Gastrocnemius medialis (tissue), 4 donors: ENCODE data around the gene NDP. TPM values are rescaled to one million over a fixed set of nuclear protein-coding genes. Genes with fewer than 3 reads are reported as not detected.

ENCODE experiments used
- ATAC-seq, 2 donors: fragments of 150-250 bp; one replicate each; pipeline ENCODE4 v1.9.1; 2016
- DNase-seq, 2 donors: peaks; one replicate each; pipeline ENCODE4 v3.0.0-alpha.2; 2019
- H3K27ac ChIP-seq, 4 donors: fragments of 200-600 bp; sonication (generic); 1 replicate in 1 of 4; 2 replicates in 3 of 4; pipeline ENCODE4 v1.5.1; 2016 to 2018; ENCODE audit warnings: mild to moderate bottlenecking in 2 of 4, moderate library complexity in 1 of 4
- H3K27me3 ChIP-seq, 3 donors: fragments of 200-600 bp; sonication (generic) in 2 of 3; 1 replicate in 1 of 3; 2 replicates in 2 of 3; pipeline versions ENCODE4 v1.5.1 to v1.6.0; 2016 to 2019; ENCODE audit warnings: mild to moderate bottlenecking in 1 of 3, moderate library complexity in 1 of 3
- H3K36me3 ChIP-seq, 2 donors: fragments of 200-600 bp; sonication (generic) in 1 of 2; one replicate each; pipeline ENCODE4 v1.5.1; 2017 to 2018
- H3K4me1 ChIP-seq, 2 donors: fragments of 200-600 bp; sonication (generic) in 1 of 2; one replicate each; pipeline ENCODE4 v1.5.1; 2016 to 2017; ENCODE audit warnings: mild to moderate bottlenecking in 2 of 2
- H3K4me3 ChIP-seq, 4 donors: fragments of 200-600 bp; sonication (generic) in 3 of 4; 1 replicate in 1 of 4; 2 replicates in 3 of 4; pipeline ENCODE4 v1.5.1; 2016 to 2019; ENCODE audit warnings: mild to moderate bottlenecking in 2 of 4
- H3K9me3 ChIP-seq, 3 donors: fragments of 200-600 bp; sonication (generic) in 2 of 3; 1 replicate in 1 of 3; 2 replicates in 2 of 3; pipeline ENCODE4 v1.5.1; 2016 to 2019
- POLR2A ChIP-seq, 2 donors: fragments of 450-650 bp; IDR thresholded peaks; one replicate each; pipeline ENCODE4 v1.6.1; 2017; ENCODE audit warnings: antibody characterized with exemption in 2 of 2, mild to moderate bottlenecking in 2 of 2, moderate library complexity in 2 of 2
- in situ Hi-C, 4 donors: fragments of 200-750 bp; cut with MboI; loops; one replicate each; pipeline versions ENCODE4 v1.15.0 to v1.8.0; 2017; ENCODE audit warnings: low sequenced_read_pairs in 4 of 4
- intact Hi-C: fragments of 100-400 bp; cut with DNase I; formaldehyde crosslinking; loops from one replicate; pipeline ENCODE4 v1.15.1; 2023; ENCODE audit warnings: low total_unique reads
- total RNA-seq, 4 donors: library from RNA; depleted of rRNA; stranded (reverse); fragments of >200 nt; gene quantifications; one replicate each; pipeline versions ENCODE4 v1.1.0 to v1.2.3, GENCODE V29; 2016
- TF ChIP-seq, protein P1 (sequence below), 5 experiments: fragments of 450-650 bp in 3 of 5; fragments of 200-600 bp in 2 of 5; sonication (generic) in 2 of 5; IDR thresholded peaks in 4 of 5; conservative IDR thresholded peaks in 1 of 5; 1 replicate in 4 of 5; 2 replicates in 1 of 5; pipeline ENCODE4 v1.5.1; 2016 to 2019; ENCODE audit warnings: antibody characterized with exemption in 5 of 5, mild to moderate bottlenecking in 3 of 5, moderate library complexity in 3 of 5

NDP gene
- total RNA-seq, 4 donors from 2014 or later, result not detected

DNA sequence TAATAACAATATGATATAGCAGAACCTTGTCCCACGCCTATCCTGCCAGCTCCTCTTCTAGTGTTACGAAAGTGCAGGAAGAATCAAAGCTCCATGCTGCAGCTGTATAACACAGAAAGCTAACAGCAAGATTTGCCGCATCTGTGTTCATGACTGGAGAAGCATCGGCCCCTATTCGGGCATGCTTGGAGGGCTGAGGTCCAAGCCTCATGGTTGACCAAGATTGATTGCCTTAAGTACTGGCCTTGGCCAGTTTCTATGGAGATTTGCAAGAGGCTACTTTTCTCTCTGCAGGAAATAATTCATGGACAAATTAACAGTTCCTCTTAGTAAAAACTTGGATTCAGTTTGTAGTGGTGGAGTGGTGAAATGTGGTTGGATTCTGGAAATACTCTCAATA lies 12.9 kb upstream of the NDP start:
- in situ Hi-C loops, result no loop called here
- no peaks in the 10 kb centered on the region for H3K27me3 ChIP-seq
- no peaks in the 10 kb centered on the region for H3K9me3 ChIP-seq
- DNase-seq (no peak), ATAC-seq (no peak)
- TF ChIP-seq POLR2A (IDR thresholded peaks at IDR 0.05), result no peak
- intact Hi-C loops, result no loop called here
- H3K27ac ChIP-seq, result no peak overlapping the region
- H3K4me1 ChIP-seq, result no peaks in the 10 kb centered on the region
- H3K4me3 ChIP-seq, result no peak overlapping the region
- H3K36me3 ChIP-seq, result no peaks in the 10 kb centered on the region

DNA sequence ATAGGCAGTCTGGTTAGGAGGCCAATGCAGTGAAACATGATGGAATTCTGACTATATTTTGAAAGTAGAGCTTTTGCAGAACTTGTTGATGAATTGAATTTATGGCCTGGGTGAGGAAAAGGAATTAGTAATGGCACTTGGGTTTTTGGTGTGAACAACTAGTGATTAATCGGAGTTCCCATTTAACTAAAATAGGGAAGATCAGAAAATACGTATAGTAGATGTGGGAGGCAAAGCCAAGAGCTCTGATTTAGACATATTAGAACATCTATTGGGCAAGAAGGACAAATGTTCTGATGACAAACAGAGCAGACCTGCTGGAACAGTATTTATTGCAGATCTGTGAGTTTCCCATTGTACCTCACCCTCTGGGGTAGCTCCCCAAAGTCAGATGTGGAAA lies 12.3 kb upstream of the NDP start:
- no peak for TF ChIP-seq POLR2A (IDR thresholded peaks at IDR 0.05)
- TF ChIP-seq, protein P1, sequence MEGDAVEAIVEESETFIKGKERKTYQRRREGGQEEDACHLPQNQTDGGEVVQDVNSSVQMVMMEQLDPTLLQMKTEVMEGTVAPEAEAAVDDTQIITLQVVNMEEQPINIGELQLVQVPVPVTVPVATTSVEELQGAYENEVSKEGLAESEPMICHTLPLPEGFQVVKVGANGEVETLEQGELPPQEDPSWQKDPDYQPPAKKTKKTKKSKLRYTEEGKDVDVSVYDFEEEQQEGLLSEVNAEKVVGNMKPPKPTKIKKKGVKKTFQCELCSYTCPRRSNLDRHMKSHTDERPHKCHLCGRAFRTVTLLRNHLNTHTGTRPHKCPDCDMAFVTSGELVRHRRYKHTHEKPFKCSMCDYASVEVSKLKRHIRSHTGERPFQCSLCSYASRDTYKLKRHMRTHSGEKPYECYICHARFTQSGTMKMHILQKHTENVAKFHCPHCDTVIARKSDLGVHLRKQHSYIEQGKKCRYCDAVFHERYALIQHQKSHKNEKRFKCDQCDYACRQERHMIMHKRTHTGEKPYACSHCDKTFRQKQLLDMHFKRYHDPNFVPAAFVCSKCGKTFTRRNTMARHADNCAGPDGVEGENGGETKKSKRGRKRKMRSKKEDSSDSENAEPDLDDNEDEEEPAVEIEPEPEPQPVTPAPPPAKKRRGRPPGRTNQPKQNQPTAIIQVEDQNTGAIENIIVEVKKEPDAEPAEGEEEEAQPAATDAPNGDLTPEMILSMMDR (IDR thresholded peaks at IDR 0.05 in 4 of 5, conservative IDR thresholded peaks at IDR 0.05 in 1 of 5), result no peak
- no peaks in the 10 kb centered on the region for H3K9me3 ChIP-seq
- ATAC-seq (no peak), DNase-seq (no peak)
- H3K36me3 ChIP-seq, result no peaks in the 10 kb centered on the region
- intact Hi-C loops, result no loop called here
- H3K4me1 ChIP-seq, result no peaks in the 10 kb centered on the region
- H3K27me3 ChIP-seq, result no peaks in the 10 kb centered on the region
- no peak overlapping the region for H3K27ac ChIP-seq
- no peak overlapping the region for H3K4me3 ChIP-seq
- in situ Hi-C loops, result no loop called here

DNA sequence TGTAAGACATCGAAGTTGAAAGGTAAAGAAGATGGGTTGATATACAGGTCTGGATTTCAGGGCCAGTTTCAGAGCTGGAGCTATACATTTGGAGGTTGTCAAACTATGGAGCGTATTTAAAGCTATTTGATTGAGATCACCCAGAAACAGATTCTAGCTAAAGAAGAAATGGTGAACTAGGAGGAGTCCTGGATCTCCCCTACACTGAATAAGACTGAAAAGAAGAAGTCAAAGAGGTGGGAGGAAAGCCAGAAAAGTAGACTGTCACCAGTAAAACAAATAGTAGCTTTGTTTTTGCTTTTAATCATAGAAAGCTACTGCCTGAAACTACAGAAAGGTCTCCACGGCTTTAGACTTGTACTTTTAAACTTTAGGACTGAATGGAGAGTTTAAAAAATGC lies 5.0 kb upstream of the NDP start:
- ATAC-seq (no peak), DNase-seq (no peak)
- Histone ChIP-seq H3K36me3 (no peaks in the 10 kb centered on the region), H3K27ac (no peak overlapping the region), H3K4me1 (no peaks in the 10 kb centered on the region), H3K4me3 (no peak overlapping the region), H3K27me3 (peaks cover 0 to 6% (median 0%) of the 10 kb centered on the region in 3 donors), H3K9me3 (no peaks in the 10 kb centered on the region)
- intact Hi-C loops, result no loop called here
- in situ Hi-C loops, result no loop called here
- TF ChIP-seq, protein P1 (IDR thresholded peaks at IDR 0.05 in 4 of 5, conservative IDR thresholded peaks at IDR 0.05 in 1 of 5), result no peak
- TF ChIP-seq POLR2A (IDR thresholded peaks at IDR 0.05), result no peak

DNA sequence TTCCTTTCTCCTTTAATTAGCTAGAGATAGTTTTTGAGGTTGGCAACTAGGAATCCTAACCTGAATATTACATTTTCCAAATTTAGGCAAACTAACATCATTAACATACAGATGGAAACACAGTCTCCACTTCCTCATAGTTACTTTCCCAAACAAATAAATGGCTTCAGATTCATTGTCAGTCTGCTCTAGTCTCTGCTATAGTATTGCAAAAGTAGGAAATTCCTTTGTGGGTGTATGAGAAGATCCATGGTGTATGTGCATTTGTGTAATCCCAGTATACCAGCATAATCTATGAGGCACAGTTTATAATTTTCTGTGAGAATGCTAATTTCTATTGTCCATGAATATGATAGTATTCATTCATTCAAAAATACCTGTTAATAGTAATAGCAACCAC lies 3.0 kb upstream of the NDP start:
- ATAC-seq (no peak), DNase-seq (no peak)
- no peak overlapping the region for H3K4me3 ChIP-seq
- in situ Hi-C loops, result no loop called here
- H3K36me3 ChIP-seq, result no peaks in the 10 kb centered on the region
- no peak for TF ChIP-seq POLR2A (IDR thresholded peaks at IDR 0.05)
- TF ChIP-seq, protein P1 (IDR thresholded peaks at IDR 0.05 in 4 of 5, conservative IDR thresholded peaks at IDR 0.05 in 1 of 5), result no peak
- intact Hi-C loops, result no loop called here
- H3K27ac ChIP-seq, result no peak overlapping the region
- H3K9me3 ChIP-seq, result no peaks in the 10 kb centered on the region
- H3K4me1 ChIP-seq, result no peaks in the 10 kb centered on the region
- peaks cover 0 to 16% (median 0%) of the 10 kb centered on the region in 3 donors for H3K27me3 ChIP-seq

DNA sequence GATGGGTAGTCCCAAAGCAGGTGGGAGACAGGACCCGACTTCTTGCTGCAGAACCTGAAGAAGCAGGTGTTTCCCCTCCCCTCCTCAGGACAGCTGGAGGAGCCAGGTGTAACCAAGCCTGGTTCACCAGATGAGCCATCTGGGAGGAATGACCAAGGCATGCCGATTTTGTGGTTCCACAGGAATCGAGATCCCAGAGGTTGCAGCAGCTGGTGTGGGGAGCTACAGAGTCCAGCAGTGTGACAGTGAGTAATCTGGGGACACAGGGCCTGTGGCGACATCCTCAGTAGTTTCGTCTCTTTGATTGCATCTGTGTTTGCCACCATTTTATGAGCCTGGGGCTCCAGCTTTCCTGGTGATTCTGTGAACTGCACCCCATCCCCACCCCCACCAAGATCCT lies 2.6 kb upstream of the NDP start:
- Histone ChIP-seq H3K4me3 (no peak overlapping the region), H3K9me3 (no peaks in the 10 kb centered on the region), H3K36me3 (no peaks in the 10 kb centered on the region), H3K4me1 (no peaks in the 10 kb centered on the region), H3K27ac (no peak overlapping the region), H3K27me3 (peaks cover 0 to 18% (median 0%) of the 10 kb centered on the region in 3 donors)
- ATAC-seq (no peak), DNase-seq (no peak)
- intact Hi-C loops (no loop called here), in situ Hi-C loops (no loop called here)
- TF ChIP-seq POLR2A (IDR thresholded peaks at IDR 0.05), result no peak
- TF ChIP-seq, protein P1 (IDR thresholded peaks at IDR 0.05 in 4 of 5, conservative IDR thresholded peaks at IDR 0.05 in 1 of 5), result no peak
